NCI-H226 (cell line): ENCODE measurements around the gene ELOVL3.

Experiments
- DNase-seq: peaks from one replicate; pipeline ENCODE4 v3.0.0-alpha.2; 2015

ELOVL3 gene

GRCh38 chr10:102261196-102261595, 35.1 kb downstream of the ELOVL3 start:
- DNase-seq = no peak

GRCh38 chr10:102261842-102262241, 35.7 kb downstream of the ELOVL3 start:
- no peak for DNase-seq

DNA sequence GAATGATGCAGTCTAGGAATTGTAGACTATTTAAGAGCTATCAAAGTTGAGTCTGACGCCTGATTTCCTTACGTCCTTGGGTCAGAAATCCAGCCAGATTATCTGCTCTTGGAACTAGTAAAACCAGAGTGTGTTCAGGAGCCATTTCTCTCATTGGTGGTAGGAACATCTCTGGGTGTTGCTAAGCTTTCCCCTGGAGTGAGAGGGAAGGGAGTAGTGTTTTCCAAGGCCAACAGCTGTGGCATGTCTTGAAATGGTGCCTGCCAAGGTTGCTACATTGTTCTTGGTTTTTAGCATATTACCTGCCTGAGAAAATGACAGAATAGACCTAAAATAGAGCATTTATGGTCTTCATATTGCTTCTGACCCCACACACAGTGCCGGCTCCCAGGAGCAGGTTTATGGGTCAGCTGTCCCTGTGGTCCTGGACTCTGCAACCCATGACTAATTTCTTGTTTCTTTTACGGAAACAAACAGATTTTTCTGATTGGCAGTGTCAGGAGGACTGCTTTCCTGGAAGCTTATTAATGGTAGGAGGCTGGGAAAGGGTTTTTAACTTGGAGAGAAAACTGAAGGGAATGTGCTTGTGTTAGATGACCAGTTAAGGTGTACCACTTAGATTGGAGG, 36.8 kb downstream of the ELOVL3 start:
- DNase-seq = no peak

DNA sequence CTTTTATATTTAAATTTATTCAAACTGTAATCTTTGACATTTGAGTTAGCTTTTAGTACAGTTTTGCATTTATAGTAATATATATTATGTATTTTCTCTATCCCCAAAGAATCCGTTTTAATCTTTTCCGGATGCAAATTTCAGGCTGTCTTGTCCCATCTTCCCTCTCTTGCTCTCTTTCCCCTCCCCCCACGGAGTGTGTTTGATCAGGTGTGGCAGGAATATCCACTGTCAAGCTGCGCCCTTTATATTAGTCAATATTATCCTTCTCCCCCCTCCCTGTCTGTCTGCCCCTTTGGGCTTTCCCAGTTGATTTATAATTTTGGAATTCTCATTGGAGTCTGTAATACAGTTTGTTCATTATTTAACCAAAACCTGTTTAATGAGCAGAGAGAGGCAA, 38.3 kb downstream of the ELOVL3 start:
- DNase-seq = no peak

- DNase-seq = no peak
Measured at GRCh38 chr10:102266670-102267069, 40.6 kb downstream of the ELOVL3 start.

DNA sequence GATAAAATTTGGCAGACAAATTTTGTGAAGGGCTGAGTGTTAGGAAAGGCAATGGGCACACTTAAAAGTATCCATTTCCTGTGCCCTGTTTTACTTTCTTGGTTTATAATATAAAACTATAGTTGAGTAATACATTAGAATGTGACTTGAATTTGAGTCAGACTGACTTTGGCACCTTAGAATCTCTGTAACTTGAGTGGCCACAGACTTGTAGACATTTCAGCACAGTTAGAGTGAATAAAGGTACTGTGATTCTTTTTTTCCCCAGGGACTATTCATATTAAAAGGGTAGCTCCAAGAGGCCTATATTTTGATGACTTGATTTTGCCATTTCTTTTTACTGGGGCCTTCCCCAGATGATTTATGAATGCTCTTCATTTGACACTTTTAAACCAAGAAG, 41.6 kb downstream of the ELOVL3 start:
- no peak for DNase-seq

DNA sequence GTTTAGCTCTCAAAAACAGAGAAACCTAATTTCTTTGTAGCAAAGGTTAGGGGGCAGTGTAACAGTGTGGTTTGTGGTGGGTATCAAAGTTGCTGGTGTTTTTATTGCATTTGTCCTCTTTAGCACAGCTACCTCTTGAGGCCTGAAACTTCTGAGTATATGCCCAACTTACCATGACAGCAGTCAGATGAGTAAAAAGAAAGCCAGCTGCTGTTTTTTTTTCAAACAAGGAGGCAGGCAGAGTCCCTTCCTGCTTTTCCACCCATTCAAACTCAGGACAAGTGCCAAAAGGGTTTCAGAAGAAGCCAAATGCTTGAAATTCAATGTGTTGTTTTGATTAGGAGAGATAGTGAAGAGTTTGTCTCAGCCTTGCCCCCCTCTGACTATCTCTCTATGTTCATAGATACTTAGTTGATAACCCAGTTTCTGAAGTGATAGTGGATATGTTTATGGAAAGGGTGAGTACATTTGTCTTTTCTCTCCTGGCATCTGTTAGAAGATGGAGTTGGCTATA, 42.3 kb downstream of the ELOVL3 start:
- DNase-seq = no peak

GRCh38 chr10:102269017-102269416, 42.9 kb downstream of the ELOVL3 start:
- no peak for DNase-seq

- DNase-seq = no peak
Measured at GRCh38 chr10:102274062-102274461, 48.0 kb downstream of the ELOVL3 start.

- no peak for DNase-seq
Measured at GRCh38 chr10:102275343-102275742, 49.2 kb downstream of the ELOVL3 start.

DNA sequence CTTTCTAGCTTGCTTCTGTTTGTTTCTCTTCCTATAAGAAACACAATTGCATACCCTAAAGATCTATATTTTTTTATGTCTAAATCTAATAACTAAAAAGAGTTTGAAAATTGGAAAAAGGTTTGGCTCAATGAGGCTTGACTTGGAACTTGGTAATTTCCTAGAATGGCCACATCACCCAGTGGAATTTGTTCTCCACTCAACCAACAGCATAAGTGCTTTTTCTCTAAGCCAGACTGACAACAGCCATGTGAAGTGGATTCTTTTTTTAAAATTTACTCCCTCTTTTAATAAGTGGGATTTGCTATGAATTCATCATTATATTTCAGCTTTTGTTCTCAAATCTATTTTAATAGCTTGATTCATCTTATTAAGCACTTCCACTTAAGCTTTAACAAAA, 53.0 kb downstream of the ELOVL3 start:
- no peak for DNase-seq
